Osteocyte (in vitro differentiated cells): Measurements from ENCODE around the gene HIRA. TPM values are rescaled to one million over a fixed set of nuclear protein-coding genes. Genes with fewer than 3 reads are reported as not detected.

Experiments used
- DNase-seq: peaks from one replicate; pipeline ENCODE4 v3.0.0; 2021; ENCODE audit warnings: mixed read lengths; ENCODE audit not compliant: unreplicated experiment; ENCODE audit errors: extremely low spot score
- H3K27ac Mint-ChIP-seq: one replicate; pipeline ENCODE4 v1.8.0; 2021; ENCODE audit warnings: mild to moderate bottlenecking, mixed read lengths; ENCODE audit not compliant: unreplicated experiment
- H3K27me3 Mint-ChIP-seq: one replicate; pipeline ENCODE4 v1.8.0; 2021; ENCODE audit warnings: mixed read lengths; ENCODE audit not compliant: unreplicated experiment
- H3K36me3 Mint-ChIP-seq: one replicate; pipeline ENCODE4 v1.8.0; 2021; ENCODE audit warnings: mixed read lengths; ENCODE audit not compliant: unreplicated experiment
- H3K4me1 Mint-ChIP-seq: one replicate; pipeline ENCODE4 v1.8.0; 2021; ENCODE audit warnings: mixed read lengths; ENCODE audit not compliant: unreplicated experiment
- H3K4me3 Mint-ChIP-seq: one replicate; pipeline ENCODE4 v1.8.0; 2021; ENCODE audit warnings: mild to moderate bottlenecking, moderate library complexity, mixed read lengths; ENCODE audit not compliant: unreplicated experiment
- H3K9me3 Mint-ChIP-seq: one replicate; pipeline ENCODE4 v1.8.0; 2021; ENCODE audit warnings: mixed read lengths; ENCODE audit not compliant: unreplicated experiment
- total RNA-seq: library from RNA; stranded (reverse); gene quantifications from 2 replicates; pipeline ENCODE4 v1.2.1, GENCODE V29; 2021
- TF ChIP-seq, protein P1 (sequence below): fragments of 200-600 bp; sonication (generic); IDR thresholded peaks from 2 replicates; pipeline ENCODE4 v1.5.0; 2021; ENCODE audit warnings: antibody characterized with exemption, mild to moderate bottlenecking, moderate library complexity

Gene HIRA
- total RNA-seq, 1 donor from 2014 or later = 33.2 TPM

DNA sequence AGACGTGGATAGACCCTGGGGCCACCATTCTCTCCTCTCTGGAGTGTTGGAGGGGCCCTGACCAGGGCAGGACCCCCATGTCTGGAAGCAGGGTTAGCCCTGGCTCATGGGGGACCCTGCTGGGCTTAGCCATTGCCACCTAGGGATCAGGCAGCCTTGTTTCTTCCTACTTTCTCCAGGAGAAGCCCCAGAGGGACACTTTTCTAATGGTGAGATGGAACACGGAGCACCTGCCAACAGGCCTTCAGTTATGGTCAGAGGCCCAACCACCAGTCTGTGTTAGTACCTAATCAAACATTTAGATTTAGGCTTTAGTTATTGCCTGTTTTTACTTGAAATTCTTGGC lies 17.9 kb upstream of the HIRA start:
- DNase-seq = no peak
- H3K9me3 Mint-ChIP-seq = no peaks in the 10 kb centered on the region
- H3K4me3 Mint-ChIP-seq = no peak overlapping the region
- H3K27ac Mint-ChIP-seq = no peak overlapping the region
- no peaks in the 10 kb centered on the region for H3K27me3 Mint-ChIP-seq
- H3K4me1 Mint-ChIP-seq = peaks cover 26% of the 10 kb centered on the region
- TF ChIP-seq, protein P1, sequence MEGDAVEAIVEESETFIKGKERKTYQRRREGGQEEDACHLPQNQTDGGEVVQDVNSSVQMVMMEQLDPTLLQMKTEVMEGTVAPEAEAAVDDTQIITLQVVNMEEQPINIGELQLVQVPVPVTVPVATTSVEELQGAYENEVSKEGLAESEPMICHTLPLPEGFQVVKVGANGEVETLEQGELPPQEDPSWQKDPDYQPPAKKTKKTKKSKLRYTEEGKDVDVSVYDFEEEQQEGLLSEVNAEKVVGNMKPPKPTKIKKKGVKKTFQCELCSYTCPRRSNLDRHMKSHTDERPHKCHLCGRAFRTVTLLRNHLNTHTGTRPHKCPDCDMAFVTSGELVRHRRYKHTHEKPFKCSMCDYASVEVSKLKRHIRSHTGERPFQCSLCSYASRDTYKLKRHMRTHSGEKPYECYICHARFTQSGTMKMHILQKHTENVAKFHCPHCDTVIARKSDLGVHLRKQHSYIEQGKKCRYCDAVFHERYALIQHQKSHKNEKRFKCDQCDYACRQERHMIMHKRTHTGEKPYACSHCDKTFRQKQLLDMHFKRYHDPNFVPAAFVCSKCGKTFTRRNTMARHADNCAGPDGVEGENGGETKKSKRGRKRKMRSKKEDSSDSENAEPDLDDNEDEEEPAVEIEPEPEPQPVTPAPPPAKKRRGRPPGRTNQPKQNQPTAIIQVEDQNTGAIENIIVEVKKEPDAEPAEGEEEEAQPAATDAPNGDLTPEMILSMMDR = no peak
- peaks cover 34% of the 10 kb centered on the region for H3K36me3 Mint-ChIP-seq

- TF ChIP-seq, protein P1 = no peak
- Mint-ChIP-seq H3K27ac (no peak overlapping the region), H3K36me3 (peaks cover 29% of the 10 kb centered on the region), H3K4me1 (peaks cover 26% of the 10 kb centered on the region), H3K27me3 (no peaks in the 10 kb centered on the region), H3K9me3 (no peaks in the 10 kb centered on the region), H3K4me3 (peak overlapping the region; percentile 96)
- DNase-seq = no peak
Measured at GRCh38 chr22:19448739-19449421, 17.3 kb upstream of the HIRA start.

GRCh38 chr22:19448076-19448607 lies 16.6 kb upstream of the HIRA start:
- Mint-ChIP-seq H3K27me3 (no peaks in the 10 kb centered on the region), H3K4me3 (peak overlapping the region; percentile 96), H3K4me1 (peaks cover 26% of the 10 kb centered on the region), H3K9me3 (no peaks in the 10 kb centered on the region), H3K27ac (peak overlapping the region; percentile 93), H3K36me3 (peaks cover 28% of the 10 kb centered on the region)
- DNase-seq = no peak
- TF ChIP-seq, protein P1 = no peak

GRCh38 chr22:19447330-19448075 lies 16.0 kb upstream of the HIRA start, which contains the start of gene C22orf39:
C22orf39 (minus strand) TSS chr22:19447711; CDS start chr22:19447688, 23 bp downstream.
- H3K9me3 Mint-ChIP-seq = no peaks in the 10 kb centered on the region
- peaks cover 26% of the 10 kb centered on the region for H3K4me1 Mint-ChIP-seq
- H3K4me3 Mint-ChIP-seq = peak within 1 kb of the TSS; percentile 96
- H3K27me3 Mint-ChIP-seq = no peaks in the 10 kb centered on the region
- TF ChIP-seq, protein P1 = no peak
- H3K27ac Mint-ChIP-seq = peak within 1 kb of the TSS; percentile 93
- peak; percentile 94 for DNase-seq
- peaks cover 22% of the 10 kb centered on the region for H3K36me3 Mint-ChIP-seq
